HG03342 (cell line): ENCODE data around the gene GRHPR.
"Not testable (repeated sequence)": the region's sequence is repeated elsewhere in the genome, so short reads cannot be mapped to it uniquely, and the experiment has no call there.

Experiments used
- ATAC-seq: cut with Tn5 transposase; IDR thresholded peaks from one replicate; pipeline ENCODE4 v1.9.1; 2021; ENCODE audit warnings: mild to moderate bottlenecking, moderate library complexity; ENCODE audit not compliant: unreplicated experiment

Gene GRHPR

GRCh38 chr9:37422289-37423104, at the start of gene GRHPR:
GRHPR (plus strand) TSS chr9:37422696; CDS start chr9:37422751, 55 bp downstream.
- peak; percentile 84 for ATAC-seq

GRCh38 chr9:37372839-37373238, 49.7 kb upstream of the GRHPR start:
- no peak for ATAC-seq

- no peak for ATAC-seq
These were observed 48.9 kb upstream of the GRHPR start for GRCh38 chr9:37373621-37374020.

GRCh38 chr9:37374892-37375291, 47.6 kb upstream of the GRHPR start:
- ATAC-seq = peak; percentile 34

- ATAC-seq = no peak
These were observed 44.5 kb upstream of the GRHPR start for GRCh38 chr9:37377688-37378612.

- ATAC-seq = no peak
These were observed 43.9 kb upstream of the GRHPR start for GRCh38 chr9:37378613-37379004.

- no peak for ATAC-seq
These were observed 42.7 kb upstream of the GRHPR start for GRCh38 chr9:37379835-37380234.

GRCh38 chr9:37380570-37380969, 41.9 kb upstream of the GRHPR start:
- no peak for ATAC-seq

- no peak for ATAC-seq
These were observed 41.3 kb upstream of the GRHPR start for GRCh38 chr9:37381094-37381741.

- peak; percentile 45 for ATAC-seq
These were observed 40.1 kb upstream of the GRHPR start for GRCh38 chr9:37382161-37382981.

- ATAC-seq = peak; percentile 17
These were observed 39.5 kb upstream of the GRHPR start for GRCh38 chr9:37382982-37383357.

GRCh38 chr9:37383393-37383792, 39.1 kb upstream of the GRHPR start:
- ATAC-seq = no peak

GRCh38 chr9:37383876-37384746, 38.4 kb upstream of the GRHPR start:
- ATAC-seq = no peak

- ATAC-seq = no peak
These were observed 37.2 kb upstream of the GRHPR start for GRCh38 chr9:37385286-37385685.

GRCh38 chr9:37386988-37387387, 35.5 kb upstream of the GRHPR start:
- no peak for ATAC-seq

GRCh38 chr9:37390759-37391158, 31.7 kb upstream of the GRHPR start:
- peak; percentile 87 for ATAC-seq

- no peak for ATAC-seq
These were observed 30.2 kb upstream of the GRHPR start for GRCh38 chr9:37392272-37392671.

- no peak for ATAC-seq
These were observed 27.3 kb upstream of the GRHPR start for GRCh38 chr9:37395229-37395628.

GRCh38 chr9:37395663-37396062, 26.8 kb upstream of the GRHPR start:
- ATAC-seq = no peak

GRCh38 chr9:37397948-37398347, 24.5 kb upstream of the GRHPR start:
- not testable (repeated sequence) for ATAC-seq
